CD4-positive, alpha-beta T cell treated with Interferon gamma for 1 hour (primary cell): ENCODE results near the gene CENPS.
"Not testable (repeated sequence)": the region's sequence is repeated elsewhere in the genome, so short reads cannot be mapped to it uniquely, and the experiment has no call there.

Experiments
- DNase-seq: peaks from one replicate; pipeline ENCODE4 v3.0.0-alpha.2; 2020

The CENPS gene

DNA sequence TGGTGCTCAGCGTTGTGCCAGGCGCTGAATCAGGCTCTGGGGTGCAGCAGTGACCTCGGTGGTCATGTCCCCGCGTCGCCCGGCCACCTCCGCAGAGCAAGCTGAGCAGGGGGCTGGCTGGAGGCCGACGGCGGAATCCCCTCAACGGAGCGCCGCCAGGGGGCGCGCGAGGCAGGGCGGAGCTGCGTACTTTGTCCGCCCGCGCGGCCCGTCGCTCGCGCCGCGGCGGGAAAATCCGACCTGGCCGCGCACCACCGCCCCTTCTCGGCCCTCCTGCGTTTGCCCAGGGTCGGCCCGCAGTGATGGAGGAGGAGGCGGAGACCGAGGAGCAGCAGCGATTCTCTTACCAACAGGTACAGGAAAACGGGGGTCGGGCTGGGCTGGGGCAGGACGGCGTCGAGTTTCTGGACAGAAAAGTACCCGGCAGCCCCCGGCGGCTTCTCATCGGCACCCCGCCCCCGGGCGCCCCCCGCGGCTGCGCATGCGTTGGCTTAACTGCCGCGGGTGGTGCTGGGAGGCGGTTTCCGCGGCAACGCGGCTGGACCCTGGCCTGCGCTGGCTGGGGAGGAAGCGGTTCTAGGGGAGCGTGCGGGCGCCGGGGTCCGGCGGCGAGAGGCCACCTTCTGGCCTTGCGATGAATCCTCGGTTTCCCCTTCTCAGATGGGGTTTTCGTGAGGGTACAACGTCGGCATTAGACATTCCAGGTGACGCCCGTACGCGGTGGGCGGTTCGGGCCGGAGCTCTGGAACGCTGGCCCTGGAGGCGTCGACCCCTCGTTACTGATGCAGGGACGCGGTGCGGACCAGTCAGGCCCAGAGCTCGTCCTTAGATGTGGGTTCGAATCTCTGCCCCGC, at the start of gene CENPS:
TSS of gene CENPS (plus strand) at position 218 of the 854 bp plus-strand sequence. CDS start at position 303, 85 bp downstream.
- DNase-seq = peak; percentile 80

DNA sequence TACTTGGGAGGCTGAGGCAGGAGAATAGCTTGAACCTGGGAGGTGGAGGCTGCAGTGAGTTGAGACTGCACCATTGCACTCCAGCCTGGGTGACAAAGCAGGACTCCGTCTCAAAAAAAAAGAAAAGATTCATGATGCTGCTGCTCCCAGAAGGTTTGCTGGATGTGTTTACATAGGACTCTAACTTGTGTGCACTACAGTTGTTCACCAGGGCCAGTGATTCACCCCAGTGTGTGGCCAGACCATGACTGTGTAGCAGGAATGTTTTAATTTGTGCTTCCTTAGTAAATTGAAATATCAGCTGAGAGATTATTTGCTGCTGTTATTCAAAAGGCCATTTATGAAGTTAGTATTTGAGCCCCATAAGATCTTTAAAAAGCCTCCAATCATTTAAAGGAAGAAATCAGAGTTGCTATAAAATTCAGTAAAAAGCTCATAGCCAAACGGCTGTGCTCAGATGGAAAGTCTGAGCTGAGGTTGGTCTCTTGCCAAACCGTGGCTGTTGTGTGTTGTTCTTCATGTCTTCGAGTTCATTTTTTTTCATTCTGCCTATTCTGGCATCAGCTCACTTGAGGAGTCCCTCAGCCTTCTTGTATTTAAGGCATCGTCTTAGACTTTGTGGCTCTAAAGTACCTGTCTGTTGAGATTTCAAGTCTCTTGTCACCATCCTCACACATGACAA, 49.5 kb upstream of the CENPS start:
- DNase-seq = no peak

DNA sequence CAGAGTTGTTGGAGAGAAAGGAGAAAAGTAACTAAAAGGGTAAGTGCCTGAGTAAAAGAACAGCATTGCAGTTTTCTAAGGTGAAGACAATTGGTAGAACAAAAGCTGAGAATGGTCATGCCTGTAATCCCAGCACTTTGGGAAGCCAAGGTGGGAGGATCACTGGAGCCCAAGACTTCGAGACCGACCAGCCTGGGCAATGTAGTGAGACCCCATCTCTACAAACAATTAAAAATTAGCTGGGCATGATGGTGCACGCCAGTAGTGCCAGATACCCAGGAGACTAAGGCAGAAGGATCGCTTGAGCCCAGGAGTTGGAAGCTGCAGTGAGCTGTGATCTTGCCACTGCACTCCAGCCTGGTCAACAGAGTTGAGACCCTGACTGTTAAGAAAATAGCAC, 46.6 kb upstream of the CENPS start:
- no peak for DNase-seq

DNA sequence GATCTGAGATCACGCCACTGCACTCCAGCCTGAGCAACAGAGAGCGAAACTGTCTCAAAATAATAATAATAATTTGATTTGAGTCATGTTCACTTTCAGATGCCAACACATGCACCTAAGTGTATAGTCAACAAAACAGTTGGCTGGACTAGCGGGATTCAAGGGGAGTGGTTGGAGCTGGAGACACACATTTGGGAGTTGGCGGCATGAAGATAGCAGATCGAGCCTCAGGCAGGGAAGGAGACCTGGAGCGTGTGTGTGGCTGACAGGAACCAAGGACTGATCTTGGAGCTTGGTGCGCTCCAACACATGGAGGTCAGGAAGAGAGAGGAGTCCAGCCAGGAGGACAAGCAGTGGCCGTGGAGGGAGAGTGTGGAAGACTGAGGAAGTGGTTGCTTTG, 46.0 kb upstream of the CENPS start:
- no peak for DNase-seq

DNA sequence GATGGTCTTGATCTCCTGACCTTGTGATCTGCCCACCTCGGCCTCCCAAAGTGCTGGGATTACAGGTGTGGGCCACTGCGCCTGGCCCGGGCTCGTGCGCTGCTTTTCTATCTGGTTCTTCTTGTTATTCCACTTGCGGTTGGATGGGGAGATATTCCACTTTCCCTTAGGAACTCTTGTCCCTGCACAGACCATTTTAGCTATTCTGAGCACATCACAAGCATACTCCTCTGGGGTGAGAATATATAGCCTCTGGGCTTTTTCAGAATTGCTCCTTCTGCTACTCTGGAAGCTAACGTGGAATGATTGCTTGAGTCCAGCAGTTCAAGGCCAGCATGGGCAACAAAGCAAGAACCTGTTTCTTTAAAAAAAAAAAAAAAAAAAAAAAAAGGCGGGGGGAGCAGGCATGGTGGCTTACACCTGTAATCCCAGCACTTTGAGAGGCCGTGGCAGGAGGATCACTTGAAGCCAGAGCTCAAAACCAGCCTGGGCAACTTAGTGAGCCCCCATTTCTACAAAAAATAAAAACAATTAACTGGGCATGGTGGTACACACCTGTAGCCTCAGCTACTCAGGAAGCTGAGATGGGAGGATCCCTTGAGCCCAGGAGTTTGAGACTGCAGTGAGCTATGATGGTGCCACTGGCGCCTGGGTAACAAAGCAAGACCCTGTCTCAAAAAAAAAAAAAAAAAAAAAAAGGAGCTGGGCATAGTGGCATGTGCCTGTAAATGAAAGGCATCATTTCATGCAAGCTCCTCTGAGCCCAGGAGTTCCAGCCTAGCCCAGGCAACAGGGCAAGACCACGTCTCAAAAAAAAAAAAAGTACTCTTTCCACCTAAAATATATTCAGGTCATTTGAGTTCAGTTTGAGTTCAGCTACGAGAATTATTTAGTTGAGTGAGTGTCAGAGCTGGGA, 43.2 kb upstream of the CENPS start:
- no peak for DNase-seq

DNA sequence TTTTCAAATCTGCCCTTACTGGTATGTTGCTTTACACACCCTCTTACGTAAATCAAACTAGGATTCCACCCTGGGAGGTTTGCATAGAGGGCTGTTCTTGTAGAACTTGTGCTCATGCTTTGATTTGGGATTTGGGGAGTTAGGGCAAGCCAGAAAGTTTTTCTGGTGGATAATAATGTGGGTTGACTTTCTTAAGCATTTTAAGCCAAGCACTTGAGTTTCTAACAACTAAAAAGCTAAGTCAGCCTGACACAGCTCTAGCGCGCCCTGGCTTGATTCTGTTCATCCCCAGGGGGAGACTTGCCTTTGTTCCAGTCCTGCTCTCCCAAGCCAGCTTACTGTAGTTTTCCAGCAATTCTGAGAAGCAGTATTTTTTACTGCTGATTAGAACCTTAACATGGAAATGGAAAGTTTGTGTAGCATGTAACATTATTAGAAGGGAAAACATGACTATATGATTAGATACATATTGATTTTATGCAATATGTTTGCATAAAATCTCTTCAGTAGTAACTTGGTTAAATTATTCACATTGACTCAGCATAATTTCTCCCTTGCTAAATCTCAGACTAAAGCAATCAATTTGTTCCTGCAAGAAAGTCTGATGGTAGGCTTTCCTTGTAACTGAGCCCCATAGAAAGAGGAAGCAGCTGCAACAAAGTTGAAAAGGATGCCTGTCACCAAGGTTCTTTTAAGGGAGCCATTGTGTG, 42.4 kb upstream of the CENPS start:
- DNase-seq = no peak

DNA sequence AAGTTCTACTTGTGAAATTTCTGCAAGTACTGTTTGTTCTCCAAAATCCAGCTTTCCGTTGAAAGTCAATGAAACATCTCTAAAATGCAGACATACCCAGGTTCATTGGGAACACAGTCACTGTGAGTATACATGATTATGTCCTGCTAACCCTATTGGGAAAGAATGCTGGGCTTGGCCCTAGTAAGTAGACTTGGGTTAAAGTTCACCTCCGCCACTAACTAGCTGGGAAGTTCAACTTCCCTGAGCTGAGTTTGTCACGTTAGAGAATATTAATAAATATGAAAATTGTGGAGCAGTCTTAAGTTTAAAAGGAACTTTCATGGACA, 41.9 kb upstream of the CENPS start:
- DNase-seq = no peak

DNA sequence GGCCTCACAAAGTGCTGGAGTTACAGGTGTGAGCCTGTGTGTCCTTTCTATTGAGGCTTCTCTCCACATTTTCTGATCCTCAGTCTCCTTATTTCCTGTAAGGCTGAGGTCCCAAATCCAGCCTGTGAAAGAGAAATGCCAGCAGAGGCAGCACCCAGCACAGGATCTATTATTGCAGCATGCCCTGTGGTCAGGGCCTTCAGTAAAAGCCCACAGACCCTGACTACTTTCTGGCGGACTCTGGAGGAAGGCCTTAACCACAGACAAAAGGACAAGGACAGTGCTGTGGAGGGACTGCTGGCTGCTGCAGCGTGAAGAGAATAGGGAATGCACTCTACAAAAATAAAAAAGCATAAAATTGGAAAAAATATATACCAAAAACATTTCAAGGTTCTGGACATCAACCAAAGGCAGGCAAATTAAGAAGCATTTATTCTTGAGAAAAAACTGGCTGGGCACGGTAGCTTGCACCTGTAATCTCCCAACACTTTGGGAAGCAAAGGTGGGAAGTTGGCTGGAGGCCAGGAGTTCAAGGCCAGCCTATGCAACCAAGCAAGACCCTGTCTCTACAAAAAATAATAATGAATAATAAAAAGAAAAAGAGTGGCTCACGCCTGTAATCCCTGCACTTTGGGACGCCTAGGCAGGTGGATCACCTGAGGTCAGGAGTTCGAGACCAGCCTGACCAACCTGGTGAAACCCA, 40.8 kb upstream of the CENPS start:
- no peak for DNase-seq

DNA sequence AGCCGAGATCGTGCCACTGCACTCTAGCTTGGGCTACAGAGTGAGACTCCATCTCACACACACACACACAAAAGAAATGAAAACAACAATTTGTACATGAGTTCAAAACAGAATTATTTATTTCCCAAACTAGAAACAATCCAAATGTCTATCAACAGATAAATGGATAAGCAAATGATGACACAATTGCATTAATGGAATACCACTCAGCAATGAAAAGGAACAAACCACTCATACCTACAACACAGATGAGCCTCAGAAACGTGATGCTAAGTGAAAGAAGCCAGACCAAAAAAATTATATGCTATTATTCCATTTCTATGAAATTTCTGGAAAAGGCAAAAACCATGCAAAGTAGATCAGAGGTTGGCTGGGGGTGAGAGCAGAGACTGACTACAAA, 33.4 kb upstream of the CENPS start:
- no peak for DNase-seq

DNA sequence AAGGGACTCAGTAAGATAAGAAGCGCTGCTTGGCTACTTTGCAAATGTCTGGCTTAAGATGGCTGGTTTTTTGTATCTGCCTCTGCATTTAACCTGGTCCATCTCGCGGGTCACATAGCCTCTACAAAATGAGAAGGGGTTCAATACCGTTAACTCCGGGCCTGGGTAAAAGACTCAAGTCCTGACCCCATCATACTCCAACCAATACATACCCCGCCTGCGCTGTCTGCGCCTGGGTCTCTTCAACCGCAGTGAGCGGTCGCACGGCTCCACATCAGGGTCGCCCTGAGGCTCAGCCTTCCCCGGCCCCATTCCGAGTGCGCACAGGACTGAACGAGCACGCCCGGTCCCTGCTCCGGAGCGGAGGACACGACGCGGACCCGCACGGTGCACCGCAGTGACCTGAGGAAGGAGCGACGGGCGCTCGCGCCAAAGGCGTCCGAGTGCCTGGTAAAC, 31.9 kb upstream of the CENPS start:
- DNase-seq = no peak

DNA sequence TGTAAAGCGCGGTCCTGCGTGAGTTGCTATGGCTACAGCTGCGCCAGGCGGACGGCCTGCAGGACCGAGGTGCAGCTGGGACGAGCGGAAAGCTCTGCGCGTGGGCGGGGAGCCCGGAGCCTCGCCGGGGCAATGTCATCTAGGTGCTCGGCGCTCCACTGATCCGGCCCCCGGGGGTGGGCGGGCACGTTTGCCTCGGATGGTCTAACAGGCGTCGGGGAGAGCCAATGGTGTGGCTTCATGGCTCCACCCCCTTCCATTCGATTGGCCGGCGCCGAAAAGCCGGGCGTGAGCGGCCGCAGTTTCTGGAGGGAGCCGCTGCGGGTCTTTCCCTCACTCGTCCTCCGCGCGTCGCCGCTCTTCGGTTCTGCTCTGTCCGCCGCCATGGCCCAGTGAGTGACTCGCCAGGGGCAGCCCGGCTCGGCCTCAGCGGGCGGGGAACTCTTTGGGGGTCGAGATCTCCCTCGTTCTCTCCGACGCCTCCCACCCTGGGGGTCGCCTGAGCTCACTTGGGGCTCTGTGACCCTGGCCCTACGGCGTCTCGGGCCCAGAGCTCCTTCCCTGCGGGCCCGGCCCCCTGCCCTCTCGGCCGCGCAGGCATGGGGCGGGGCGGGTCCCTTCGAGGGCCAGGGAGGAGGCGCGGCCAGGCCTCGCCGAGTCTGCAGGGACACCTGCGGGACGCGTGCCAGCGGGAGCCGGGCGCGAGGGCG, 31.3 kb upstream of the CENPS start, which contains the start of gene PGD:
TSS of gene PGD (plus strand) at position 331 of the 710 bp plus-strand sequence. CDS start at position 385, 54 bp downstream.
- peak; percentile 95 for DNase-seq

DNA sequence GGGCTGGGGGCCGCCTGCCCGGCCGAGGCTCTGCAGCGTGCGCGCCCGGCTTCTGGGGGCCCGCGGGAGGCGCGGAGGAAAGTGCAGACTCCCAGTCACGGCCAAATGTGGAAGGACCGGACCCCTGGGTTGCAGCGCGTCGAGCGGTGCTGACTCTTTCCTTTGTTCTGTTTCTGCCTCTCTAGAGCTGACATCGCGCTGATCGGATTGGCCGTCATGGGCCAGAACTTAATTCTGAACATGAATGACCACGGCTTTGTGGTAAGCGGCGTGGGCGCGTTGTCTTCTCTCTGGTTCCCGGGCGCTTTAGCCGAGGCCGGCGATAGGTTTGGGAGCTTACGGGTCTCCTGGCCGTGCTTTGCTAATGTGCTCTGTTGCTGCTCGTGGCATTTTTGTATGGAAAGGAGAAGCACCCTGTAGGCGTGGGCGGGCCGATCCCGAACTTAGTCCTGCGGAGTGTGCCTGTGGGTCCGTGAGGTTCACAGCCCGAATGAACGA, 30.7 kb upstream of the CENPS start:
- DNase-seq = no peak

DNA sequence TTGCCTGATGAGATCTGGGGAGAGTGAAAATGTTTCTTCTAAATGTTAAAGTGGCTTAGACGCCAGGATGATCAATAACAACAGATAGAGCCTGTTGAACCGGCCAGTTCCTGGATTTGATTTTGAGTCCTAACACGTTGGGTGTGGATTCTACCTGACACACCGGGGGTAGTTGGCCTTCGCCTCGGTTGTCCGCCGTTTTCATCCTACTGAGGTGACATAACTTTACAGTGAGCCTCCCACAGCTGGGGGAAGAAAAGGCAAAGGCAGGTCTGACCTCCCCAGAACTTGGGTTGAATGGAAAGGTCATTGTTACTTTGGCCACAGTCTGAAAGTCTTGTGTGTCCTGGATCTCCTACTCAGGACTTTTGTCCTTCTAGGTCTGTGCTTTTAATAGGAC, 30.2 kb upstream of the CENPS start:
- DNase-seq = no peak

DNA sequence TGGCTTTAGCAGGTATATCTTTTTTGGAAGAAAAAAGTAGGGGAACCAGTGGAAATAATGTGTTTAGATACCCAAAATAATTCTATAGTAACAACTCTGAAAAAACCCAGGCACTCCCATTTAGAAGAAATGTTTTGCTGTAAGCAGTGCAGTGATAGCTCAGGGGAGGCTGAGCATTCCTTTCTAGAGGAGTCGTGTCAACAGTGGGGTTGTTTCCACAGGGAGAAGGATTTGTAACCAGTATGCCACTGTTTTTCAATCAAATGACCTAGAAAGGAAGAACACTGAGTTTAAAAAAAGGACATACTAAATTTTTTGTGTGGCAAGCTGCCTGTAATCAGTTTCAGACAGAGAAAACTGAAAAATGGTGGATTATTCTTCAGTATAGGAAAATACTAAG, 29.0 kb upstream of the CENPS start:
- DNase-seq = no peak

DNA sequence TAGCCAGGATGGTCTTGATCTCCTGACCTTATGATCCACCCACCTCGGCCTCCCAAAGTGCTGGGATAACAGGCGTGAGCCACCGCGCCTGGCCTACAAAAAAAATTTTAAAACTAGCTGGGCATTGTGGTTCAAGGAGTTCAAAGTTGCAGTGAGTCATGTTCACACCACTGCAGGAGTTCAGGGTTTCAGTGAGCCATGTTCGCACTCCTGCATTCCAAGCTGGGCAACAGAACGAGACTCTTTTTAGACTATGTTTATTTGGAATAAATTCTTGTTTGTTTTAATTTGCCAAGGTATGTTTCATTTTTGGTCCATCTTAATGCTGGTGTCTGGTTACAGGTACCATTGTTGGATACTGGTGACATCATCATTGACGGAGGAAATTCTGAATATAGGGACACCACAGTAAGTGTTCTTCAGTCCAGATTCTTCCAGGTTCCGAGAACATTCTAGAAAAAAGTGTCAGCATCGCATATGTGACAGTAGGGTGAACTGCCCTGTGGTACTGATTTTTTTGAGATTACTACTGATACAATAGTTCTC, 27.4 kb upstream of the CENPS start:
- DNase-seq = no peak

DNA sequence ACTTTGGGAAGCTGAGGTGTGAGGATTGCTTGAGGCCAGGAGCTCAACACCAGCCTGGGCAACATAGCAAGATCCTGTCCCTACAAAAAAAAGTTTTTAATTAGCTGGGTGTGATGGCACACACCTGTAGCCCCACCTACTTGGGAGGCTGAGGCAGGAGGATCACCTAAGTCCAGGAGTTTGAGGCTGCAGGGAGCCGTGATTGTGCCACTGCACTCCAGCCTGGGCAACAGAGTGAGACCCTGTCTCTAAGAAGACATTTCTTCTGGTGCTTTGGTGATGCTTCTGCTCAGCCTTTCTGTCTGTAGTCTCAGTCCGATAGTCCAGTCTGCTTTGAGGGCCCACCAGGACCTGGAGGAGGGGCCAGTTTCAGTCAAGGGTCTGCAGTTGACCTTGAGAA, 23.0 kb upstream of the CENPS start:
- no peak for DNase-seq

DNA sequence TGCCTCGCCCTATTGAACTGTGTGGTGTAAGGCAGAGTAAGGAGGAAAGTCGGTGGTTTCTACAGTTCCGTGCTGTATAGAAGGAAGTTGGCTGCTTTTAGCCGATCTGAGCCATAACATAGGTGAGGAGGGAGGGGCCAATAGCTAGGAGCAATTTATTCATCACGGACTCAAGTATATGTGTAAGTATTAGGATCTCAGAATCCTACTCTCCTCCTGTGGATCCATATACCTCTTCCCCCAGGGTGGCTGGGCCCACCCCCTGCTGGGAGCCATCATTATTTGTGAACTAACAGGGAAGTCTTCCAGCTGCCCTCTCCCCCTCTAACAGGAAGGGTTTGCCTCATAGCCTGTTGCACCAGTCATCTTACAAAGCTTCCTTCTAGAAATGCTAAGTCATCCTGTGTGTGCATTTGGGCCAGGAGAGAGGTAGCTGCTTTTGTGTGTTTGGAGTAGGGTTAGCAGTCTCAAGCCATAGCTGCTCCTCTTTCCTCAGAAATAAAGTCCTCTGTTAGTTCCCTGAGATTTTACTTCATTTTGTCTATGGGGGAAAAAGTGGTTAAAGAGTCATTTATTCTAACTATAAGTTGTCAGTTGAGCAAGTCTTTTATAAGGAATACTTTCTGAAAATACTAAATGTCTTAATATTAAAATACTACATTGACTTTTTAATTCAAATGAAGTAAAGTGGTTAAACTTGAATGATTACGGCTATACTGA, 14.9 kb upstream of the CENPS start:
- DNase-seq = peak; percentile 28

DNA sequence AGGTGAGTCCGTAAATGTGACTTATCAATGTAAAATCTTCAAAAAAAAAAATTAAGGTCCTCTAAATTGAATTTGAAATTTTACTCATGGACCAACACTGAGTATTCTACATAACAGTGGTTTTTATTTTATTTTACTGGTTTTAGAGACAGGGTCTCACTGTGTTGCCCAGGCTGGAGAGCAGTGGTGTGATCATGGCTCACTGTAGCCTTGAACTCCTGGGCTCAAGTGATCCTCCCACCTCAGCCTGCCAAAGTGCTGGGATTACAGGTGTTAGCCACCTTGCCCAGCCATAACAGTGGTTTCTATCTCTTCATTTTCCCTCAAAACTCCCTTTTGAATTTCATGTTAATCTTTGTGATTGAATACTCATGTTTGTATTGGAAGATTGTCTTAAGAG, 14.3 kb upstream of the CENPS start:
- not testable (repeated sequence) for DNase-seq

DNA sequence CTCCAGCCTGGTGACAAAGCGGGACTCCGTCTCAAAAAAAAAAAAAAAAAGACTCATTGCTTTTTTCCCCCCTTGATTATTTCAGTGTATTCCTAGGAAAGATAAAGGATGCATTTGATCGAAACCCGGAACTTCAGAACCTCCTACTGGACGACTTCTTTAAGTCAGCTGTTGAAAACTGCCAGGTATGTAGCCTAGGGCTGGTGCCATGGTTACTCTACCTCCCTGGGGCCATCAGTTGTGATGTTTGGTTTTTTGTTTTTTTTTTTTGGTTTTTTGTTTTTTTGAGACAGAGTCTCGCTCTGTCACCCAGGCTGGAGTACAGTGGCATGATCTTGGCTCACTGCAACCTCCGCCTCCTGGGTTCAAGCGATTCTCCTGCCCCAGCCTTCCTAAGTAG, 11.5 kb upstream of the CENPS start:
- not testable (repeated sequence) for DNase-seq

DNA sequence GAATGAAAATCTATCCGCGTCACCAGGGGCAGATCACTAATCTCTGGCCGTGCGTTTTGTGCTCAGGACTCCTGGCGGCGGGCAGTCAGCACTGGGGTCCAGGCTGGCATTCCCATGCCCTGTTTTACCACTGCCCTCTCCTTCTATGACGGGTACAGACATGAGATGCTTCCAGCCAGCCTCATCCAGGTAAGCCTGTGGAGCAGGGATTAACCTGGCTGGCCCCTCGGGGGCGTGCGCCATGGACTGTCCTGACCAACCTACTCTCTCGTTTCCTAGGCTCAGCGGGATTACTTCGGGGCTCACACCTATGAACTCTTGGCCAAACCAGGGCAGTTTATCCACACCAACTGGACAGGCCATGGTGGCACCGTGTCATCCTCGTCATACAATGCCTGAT, 10.9 kb upstream of the CENPS start:
- DNase-seq = no peak
